ENCODE measurements around the gene THSD4.

- TF ChIP-seq, protein P1, sequence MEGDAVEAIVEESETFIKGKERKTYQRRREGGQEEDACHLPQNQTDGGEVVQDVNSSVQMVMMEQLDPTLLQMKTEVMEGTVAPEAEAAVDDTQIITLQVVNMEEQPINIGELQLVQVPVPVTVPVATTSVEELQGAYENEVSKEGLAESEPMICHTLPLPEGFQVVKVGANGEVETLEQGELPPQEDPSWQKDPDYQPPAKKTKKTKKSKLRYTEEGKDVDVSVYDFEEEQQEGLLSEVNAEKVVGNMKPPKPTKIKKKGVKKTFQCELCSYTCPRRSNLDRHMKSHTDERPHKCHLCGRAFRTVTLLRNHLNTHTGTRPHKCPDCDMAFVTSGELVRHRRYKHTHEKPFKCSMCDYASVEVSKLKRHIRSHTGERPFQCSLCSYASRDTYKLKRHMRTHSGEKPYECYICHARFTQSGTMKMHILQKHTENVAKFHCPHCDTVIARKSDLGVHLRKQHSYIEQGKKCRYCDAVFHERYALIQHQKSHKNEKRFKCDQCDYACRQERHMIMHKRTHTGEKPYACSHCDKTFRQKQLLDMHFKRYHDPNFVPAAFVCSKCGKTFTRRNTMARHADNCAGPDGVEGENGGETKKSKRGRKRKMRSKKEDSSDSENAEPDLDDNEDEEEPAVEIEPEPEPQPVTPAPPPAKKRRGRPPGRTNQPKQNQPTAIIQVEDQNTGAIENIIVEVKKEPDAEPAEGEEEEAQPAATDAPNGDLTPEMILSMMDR (IDR thresholded peaks at IDR 0.05; ENCODE audit: low read depth, low read length): no peak
- TF ChIP-seq EZH2phosphoT487 (IDR thresholded peaks at IDR 0.05; ENCODE audit: low read depth): no peak
Observed at GRCh38 chr15:71674354-71674753, 559.1 kb downstream of the THSD4 start.

All from OCI-LY3 (cell line).